HG03066 (cell line): Measurements from ENCODE around the gene DDX49.
"Not testable (repeated sequence)": the region's sequence is repeated elsewhere in the genome, so short reads cannot be mapped to it uniquely, and the experiment has no call there.

Experiments
- ATAC-seq: cut with Tn5 transposase; IDR thresholded peaks from one replicate; pipeline ENCODE4 v1.9.1; 2021; ENCODE audit warnings: low read depth; ENCODE audit not compliant: unreplicated experiment

DDX49 gene

GRCh38 chr19:18908917-18909619, 10.4 kb upstream of the DDX49 start:
- ATAC-seq = no peak

- no peak for ATAC-seq
These were observed 9.5 kb upstream of the DDX49 start for GRCh38 chr19:18910010-18910409.

GRCh38 chr19:18910801-18911436, 8.6 kb upstream of the DDX49 start:
- ATAC-seq = no peak

- no peak for ATAC-seq
These were observed 6.6 kb upstream of the DDX49 start for GRCh38 chr19:18912933-18913332.

GRCh38 chr19:18913466-18913865, 6.0 kb upstream of the DDX49 start:
- no peak for ATAC-seq

GRCh38 chr19:18915639-18916038, 3.9 kb upstream of the DDX49 start:
- no peak for ATAC-seq

GRCh38 chr19:18917593-18917992, 1.9 kb upstream of the DDX49 start:
- ATAC-seq = not testable (repeated sequence)

GRCh38 chr19:18919900-18920214, 342 bp downstream of the DDX49 start:
- no peak for ATAC-seq

- ATAC-seq = no peak
These were observed 885 bp downstream of the DDX49 start for GRCh38 chr19:18920400-18920799.

GRCh38 chr19:18921593-18921992, 2.1 kb downstream of the DDX49 start:
- no peak for ATAC-seq

- ATAC-seq = no peak
These were observed 2.9 kb downstream of the DDX49 start for GRCh38 chr19:18922228-18922985.

- no peak for ATAC-seq
These were observed 5.2 kb downstream of the DDX49 start for GRCh38 chr19:18924684-18925213.

GRCh38 chr19:18928018-18928805, 8.7 kb downstream of the DDX49 start:
- ATAC-seq = no peak

GRCh38 chr19:18929311-18929710, 9.8 kb downstream of the DDX49 start:
- no peak for ATAC-seq

GRCh38 chr19:18931316-18932162, 12.0 kb downstream of the DDX49 start:
- ATAC-seq = no peak

GRCh38 chr19:18932216-18932841, 12.8 kb downstream of the DDX49 start:
- no peak for ATAC-seq

- ATAC-seq = no peak
These were observed 13.8 kb downstream of the DDX49 start for GRCh38 chr19:18933297-18933696.

- ATAC-seq = no peak
These were observed 19.6 kb downstream of the DDX49 start for GRCh38 chr19:18939163-18939562.
